ENCODE measurements around the gene CFAP45. TPM values are rescaled to one million over a fixed set of nuclear protein-coding genes. Genes with fewer than 3 reads are reported as not detected.

Gene CFAP45
- total and polyA plus RNA-seq, 4 donors, result 1.3 to 11.7 (median 9.5) TPM

DNA sequence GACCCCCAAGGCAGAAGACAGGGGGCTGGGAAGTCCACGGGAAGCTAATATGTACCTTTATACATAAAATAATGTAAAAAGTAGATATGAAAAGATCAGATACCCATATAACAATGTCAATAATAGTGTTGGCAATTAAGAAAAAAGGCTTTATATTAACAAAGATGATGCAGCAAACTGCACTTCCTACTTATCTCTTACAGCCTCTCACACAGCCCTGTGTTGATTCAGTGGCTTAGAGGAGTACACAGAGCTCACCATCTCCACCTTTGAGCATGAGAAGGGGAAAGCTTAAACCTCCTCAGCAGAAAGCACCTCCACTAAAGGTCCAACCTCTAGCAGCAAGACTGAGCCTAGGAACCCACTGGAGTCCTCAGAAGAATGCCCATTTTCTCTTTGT, 30.4 kb downstream of the CFAP45 start:
- H3K4me1 ChIP-seq (ENCODE audit: control insufficient read depth, insufficient read depth, low read length), result no peaks in the 10 kb centered on the region
- WGBS (ENCODE audit: insufficient coverage), result no CpG with 5 or more reads among the region's 1 CpG
- no peak for DNase-seq (ENCODE audit: low read depth in 4 of 6, low spot score in 6 of 6)
- no peaks in the 10 kb centered on the region for H3K9me3 ChIP-seq (ENCODE audit: control insufficient read depth, insufficient read depth, low read length)
- H3K36me3 ChIP-seq (ENCODE audit: control insufficient read depth, insufficient read depth, low read length), result no peaks in the 10 kb centered on the region
- H3K27ac ChIP-seq (ENCODE audit: low read depth, low read length), result no peak overlapping the region
- no peak overlapping the region for H3K4me3 ChIP-seq (ENCODE audit: low read depth, low read length)
- no peaks in the 10 kb centered on the region for H3K27me3 ChIP-seq (ENCODE audit: control insufficient read depth, insufficient read depth, low read length)

DNA sequence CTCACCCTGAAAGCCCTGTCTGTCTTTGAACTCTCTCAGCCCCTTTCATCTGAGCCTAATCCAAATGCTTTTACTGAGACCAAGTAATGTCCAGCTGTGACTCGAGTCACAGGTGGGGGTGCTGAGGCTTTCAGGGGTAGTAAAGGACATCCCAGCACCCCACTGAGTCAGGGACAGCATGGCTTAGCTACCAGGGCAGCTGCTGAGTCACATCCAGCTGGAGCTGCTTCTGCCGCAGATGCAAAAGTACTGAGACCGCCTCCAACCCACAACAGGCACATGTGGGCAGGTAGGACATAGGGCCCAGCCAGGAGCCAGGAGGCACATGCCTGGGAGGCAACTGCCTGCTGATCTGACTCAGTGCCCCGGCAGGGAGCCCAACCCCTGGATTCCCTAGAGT, 30.8 kb downstream of the CFAP45 start:
- H3K27me3 ChIP-seq (ENCODE audit: control insufficient read depth, insufficient read depth, low read length), result no peaks in the 10 kb centered on the region
- H3K4me3 ChIP-seq (ENCODE audit: low read depth, low read length), result no peak overlapping the region
- no peaks in the 10 kb centered on the region for H3K9me3 ChIP-seq (ENCODE audit: control insufficient read depth, insufficient read depth, low read length)
- no peak for DNase-seq (ENCODE audit: low read depth in 4 of 6, low spot score in 6 of 6)
- 62% methylated on average over 4 of the region's 4 CpGs for WGBS (ENCODE audit: insufficient coverage)
- no peaks in the 10 kb centered on the region for H3K4me1 ChIP-seq (ENCODE audit: control insufficient read depth, insufficient read depth, low read length)
- H3K36me3 ChIP-seq (ENCODE audit: control insufficient read depth, insufficient read depth, low read length), result no peaks in the 10 kb centered on the region
- no peak overlapping the region for H3K27ac ChIP-seq (ENCODE audit: low read depth, low read length)

DNA sequence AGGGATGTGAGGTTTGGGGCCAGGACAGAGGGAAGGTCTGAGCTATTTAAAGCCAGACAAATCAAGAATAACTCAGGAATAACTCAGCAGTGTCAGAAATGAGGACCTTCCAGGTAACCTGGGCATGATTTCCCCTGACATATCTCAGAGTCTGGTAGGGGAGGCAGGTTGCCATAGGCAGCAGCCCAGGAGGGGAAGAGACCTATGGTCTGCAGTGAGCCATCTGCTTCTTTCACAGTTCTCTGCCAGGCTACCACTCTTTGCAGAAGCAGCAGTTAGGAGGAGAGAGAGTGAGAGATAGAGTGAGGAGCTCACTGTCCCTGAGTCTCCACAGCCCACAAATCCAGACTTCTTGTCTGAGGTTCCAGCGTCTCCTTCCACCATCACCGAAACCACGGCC, 31.2 kb downstream of the CFAP45 start:
- H3K27me3 ChIP-seq (ENCODE audit: control insufficient read depth, insufficient read depth, low read length), result no peaks in the 10 kb centered on the region
- 100% methylated on average over 1 of the region's 3 CpGs for WGBS (ENCODE audit: insufficient coverage)
- H3K36me3 ChIP-seq (ENCODE audit: control insufficient read depth, insufficient read depth, low read length), result no peaks in the 10 kb centered on the region
- no peaks in the 10 kb centered on the region for H3K9me3 ChIP-seq (ENCODE audit: control insufficient read depth, insufficient read depth, low read length)
- DNase-seq (ENCODE audit: low read depth in 4 of 6, low spot score in 6 of 6), result no peak
- no peaks in the 10 kb centered on the region for H3K4me1 ChIP-seq (ENCODE audit: control insufficient read depth, insufficient read depth, low read length)
- H3K27ac ChIP-seq (ENCODE audit: low read depth, low read length), result no peak overlapping the region
- H3K4me3 ChIP-seq (ENCODE audit: low read depth, low read length), result no peak overlapping the region

DNA sequence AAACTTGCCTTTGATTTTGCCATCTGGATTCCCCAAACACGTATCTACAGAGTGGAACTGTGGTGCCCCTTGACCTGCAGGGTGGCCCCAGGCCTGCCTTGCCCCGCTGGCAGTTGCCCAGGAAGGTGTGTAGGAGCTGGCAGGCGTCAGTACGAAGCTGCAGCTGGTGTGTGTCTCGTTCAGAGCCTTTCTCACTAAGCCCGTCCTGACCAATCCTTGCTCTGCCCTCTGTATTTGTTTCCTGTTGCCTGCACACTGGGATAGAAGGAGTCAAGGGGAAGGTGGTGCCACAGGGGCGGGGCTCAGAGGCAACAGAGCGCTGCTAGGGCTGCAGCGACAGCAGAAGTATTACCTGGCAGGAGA, 32.3 kb downstream of the CFAP45 start:
- no peaks in the 10 kb centered on the region for H3K36me3 ChIP-seq (ENCODE audit: control insufficient read depth, insufficient read depth, low read length)
- H3K9me3 ChIP-seq (ENCODE audit: control insufficient read depth, insufficient read depth, low read length), result no peaks in the 10 kb centered on the region
- DNase-seq (ENCODE audit: low read depth in 4 of 6, low spot score in 6 of 6), result no peak
- H3K27ac ChIP-seq (ENCODE audit: low read depth, low read length), result no peak overlapping the region
- no peaks in the 10 kb centered on the region for H3K27me3 ChIP-seq (ENCODE audit: control insufficient read depth, insufficient read depth, low read length)
- 80% methylated on average over 1 of the region's 9 CpGs for WGBS (ENCODE audit: insufficient coverage)
- no peaks in the 10 kb centered on the region for H3K4me1 ChIP-seq (ENCODE audit: control insufficient read depth, insufficient read depth, low read length)
- H3K4me3 ChIP-seq (ENCODE audit: low read depth, low read length), result no peak overlapping the region

DNA sequence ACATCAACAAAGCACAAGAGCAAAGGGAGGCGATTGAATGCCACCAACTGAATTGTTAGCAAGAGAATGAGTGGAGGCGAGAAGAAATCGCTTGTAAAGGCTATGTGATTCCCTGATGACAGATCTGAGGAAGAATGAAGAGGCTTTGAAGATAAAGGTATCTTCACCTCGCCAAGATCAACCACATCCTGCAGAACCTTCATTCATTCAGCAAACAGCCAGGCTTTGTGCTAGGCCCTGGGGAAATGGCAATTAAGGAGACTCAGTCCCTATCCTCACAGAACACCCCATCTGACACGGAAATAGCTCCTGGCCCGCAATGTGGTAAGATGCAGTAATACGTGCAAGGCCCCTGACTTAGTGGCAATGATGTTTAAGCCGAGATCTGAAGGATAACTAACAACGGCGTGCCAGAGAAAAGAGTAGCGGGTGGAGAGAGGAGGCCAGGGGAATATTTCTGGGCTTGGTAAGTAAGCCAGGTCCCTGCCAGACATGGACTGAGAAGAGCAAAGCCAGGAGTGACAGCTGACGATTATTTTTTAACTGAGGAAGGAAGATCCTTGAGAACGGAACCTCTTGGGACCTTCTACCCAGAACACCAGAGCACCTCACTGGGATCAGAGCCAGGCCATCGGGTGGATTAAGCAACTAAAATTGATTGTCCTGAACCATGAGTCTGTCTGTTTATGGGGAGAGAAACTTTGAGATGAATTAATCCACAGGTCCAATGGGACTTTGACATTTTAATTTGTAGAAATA, 32.9 kb downstream of the CFAP45 start:
- Histone ChIP-seq H3K4me3 (ENCODE audit: low read depth, low read length) (no peak overlapping the region), H3K36me3 (ENCODE audit: control insufficient read depth, insufficient read depth, low read length) (no peaks in the 10 kb centered on the region), H3K9me3 (ENCODE audit: control insufficient read depth, insufficient read depth, low read length) (no peaks in the 10 kb centered on the region), H3K27me3 (ENCODE audit: control insufficient read depth, insufficient read depth, low read length) (no peaks in the 10 kb centered on the region), H3K4me1 (ENCODE audit: control insufficient read depth, insufficient read depth, low read length) (no peaks in the 10 kb centered on the region), H3K27ac (ENCODE audit: low read depth, low read length) (no peak overlapping the region)
- WGBS (ENCODE audit: insufficient coverage), result 91% methylated on average over 7 of the region's 14 CpGs
- DNase-seq (ENCODE audit: low read depth in 4 of 6, low spot score in 6 of 6), result no peak

DNA sequence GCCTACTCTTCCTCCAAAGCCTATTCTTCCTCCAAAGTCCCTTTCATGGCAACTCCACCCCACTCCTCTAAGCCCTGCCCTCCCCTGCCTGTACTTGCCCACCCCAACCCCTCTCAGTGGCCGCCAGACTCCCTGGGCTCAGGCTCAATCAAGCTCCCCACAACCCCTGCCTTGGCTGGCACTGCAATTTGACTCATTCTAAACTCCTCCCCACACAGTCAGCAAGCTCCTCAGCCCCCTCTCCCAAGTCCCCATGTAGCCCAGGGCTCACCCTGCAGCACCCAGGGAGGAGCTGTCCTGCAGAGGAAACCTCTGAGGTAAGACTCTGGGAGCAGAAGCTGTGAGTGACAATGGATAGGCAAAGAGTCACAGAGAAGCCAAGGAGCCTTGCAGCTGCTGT, 33.9 kb downstream of the CFAP45 start:
- Histone ChIP-seq H3K4me3 (ENCODE audit: low read depth, low read length) (no peak overlapping the region), H3K4me1 (ENCODE audit: control insufficient read depth, insufficient read depth, low read length) (no peaks in the 10 kb centered on the region), H3K27ac (ENCODE audit: low read depth, low read length) (no peak overlapping the region), H3K27me3 (ENCODE audit: control insufficient read depth, insufficient read depth, low read length) (no peaks in the 10 kb centered on the region), H3K36me3 (ENCODE audit: control insufficient read depth, insufficient read depth, low read length) (no peaks in the 10 kb centered on the region), H3K9me3 (ENCODE audit: control insufficient read depth, insufficient read depth, low read length) (no peaks in the 10 kb centered on the region)
- DNase-seq (ENCODE audit: low read depth in 4 of 6, low spot score in 6 of 6), result no peak
- 54% methylated on average over 1 of the region's 1 CpG for WGBS (ENCODE audit: insufficient coverage)

DNA sequence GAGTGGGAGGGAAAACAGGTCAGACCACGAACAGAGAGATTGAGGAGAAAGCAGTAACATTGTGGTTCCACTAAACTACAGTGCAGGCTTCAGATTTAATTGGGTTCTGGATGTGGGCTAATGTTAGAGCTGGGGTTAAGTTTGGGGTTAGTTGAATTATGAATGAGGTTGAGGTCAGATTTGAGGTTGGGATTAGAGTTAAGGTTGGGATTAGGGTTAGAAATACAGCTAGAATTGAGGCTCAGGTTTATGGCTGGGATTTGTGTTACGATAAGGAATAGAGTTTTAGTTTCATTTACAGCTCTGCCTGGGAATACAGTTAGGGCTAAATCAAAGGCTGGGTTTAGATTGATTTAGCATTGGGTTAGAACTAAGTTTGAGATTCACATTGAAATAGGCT, 35.7 kb downstream of the CFAP45 start:
- no peaks in the 10 kb centered on the region for H3K27me3 ChIP-seq (ENCODE audit: control insufficient read depth, insufficient read depth, low read length)
- no peaks in the 10 kb centered on the region for H3K9me3 ChIP-seq (ENCODE audit: control insufficient read depth, insufficient read depth, low read length)
- 90% methylated on average over 2 of the region's 2 CpGs for WGBS (ENCODE audit: insufficient coverage)
- no peak overlapping the region for H3K4me3 ChIP-seq (ENCODE audit: low read depth, low read length)
- H3K27ac ChIP-seq (ENCODE audit: low read depth, low read length), result no peak overlapping the region
- no peaks in the 10 kb centered on the region for H3K4me1 ChIP-seq (ENCODE audit: control insufficient read depth, insufficient read depth, low read length)
- H3K36me3 ChIP-seq (ENCODE audit: control insufficient read depth, insufficient read depth, low read length), result no peaks in the 10 kb centered on the region
- DNase-seq (ENCODE audit: low read depth in 4 of 6, low spot score in 6 of 6), result no peak

DNA sequence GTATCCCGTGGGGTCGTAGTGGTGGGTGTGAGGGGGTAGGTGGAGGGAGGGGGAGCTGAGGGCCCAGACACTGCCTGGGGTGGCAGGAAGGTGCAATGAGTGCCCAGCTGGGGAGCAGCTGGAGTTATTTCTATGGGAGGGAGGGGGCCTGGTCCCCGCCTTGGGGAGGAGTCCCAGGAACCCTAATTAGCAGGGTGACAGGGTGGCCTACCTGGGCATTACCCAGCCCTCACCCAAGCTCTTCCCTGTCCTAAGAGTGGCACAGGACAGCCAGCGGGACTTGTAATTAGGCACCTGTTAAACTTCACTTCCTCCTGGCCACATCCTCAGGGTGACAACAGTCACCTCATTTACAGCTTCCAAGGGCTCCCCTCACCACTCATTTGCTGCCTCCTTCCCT, 37.4 kb downstream of the CFAP45 start, which contains the start of gene VSIG8:
TSS of gene VSIG8 (minus strand) at position 101 of the 400 bp plus-strand sequence. CDS start 136 bp downstream, outside the sequence.
- H3K36me3 ChIP-seq (ENCODE audit: control insufficient read depth, insufficient read depth, low read length), result no peaks in the 10 kb centered on the region
- no peaks in the 10 kb centered on the region for H3K9me3 ChIP-seq (ENCODE audit: control insufficient read depth, insufficient read depth, low read length)
- 100% methylated on average over 1 of the region's 4 CpGs for WGBS (ENCODE audit: insufficient coverage)
- DNase-seq (ENCODE audit: low read depth in 4 of 6, low spot score in 6 of 6), result no peak
- no peak within 1 kb of the TSS for H3K4me3 ChIP-seq (ENCODE audit: low read depth, low read length)
- no peaks in the 10 kb centered on the region for H3K4me1 ChIP-seq (ENCODE audit: control insufficient read depth, insufficient read depth, low read length)
- H3K27ac ChIP-seq (ENCODE audit: low read depth, low read length), result no peak within 1 kb of the TSS
- H3K27me3 ChIP-seq (ENCODE audit: control insufficient read depth, insufficient read depth, low read length), result no peaks in the 10 kb centered on the region

DNA sequence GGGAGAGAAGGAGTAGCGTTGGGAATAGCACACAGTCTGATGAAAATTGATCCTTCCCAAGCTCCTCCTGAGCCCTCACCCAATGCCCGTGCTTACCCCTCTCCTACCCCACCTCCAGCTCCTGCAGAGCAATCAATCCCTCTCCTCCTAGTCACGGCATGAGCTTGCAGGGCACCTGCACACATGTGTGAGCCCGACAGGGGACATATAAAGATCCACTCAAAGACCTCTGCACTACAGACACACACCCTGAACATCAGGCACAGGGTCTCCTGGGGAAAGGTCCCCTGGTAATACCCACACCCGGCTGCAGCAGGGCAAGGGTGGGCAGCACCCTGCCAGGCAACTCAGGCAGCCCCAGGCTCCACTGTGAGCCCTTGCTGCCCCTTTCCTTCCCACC, 37.9 kb downstream of the CFAP45 start:
- Histone ChIP-seq H3K9me3 (ENCODE audit: control insufficient read depth, insufficient read depth, low read length) (no peaks in the 10 kb centered on the region), H3K36me3 (ENCODE audit: control insufficient read depth, insufficient read depth, low read length) (no peaks in the 10 kb centered on the region), H3K27me3 (ENCODE audit: control insufficient read depth, insufficient read depth, low read length) (no peaks in the 10 kb centered on the region), H3K27ac (ENCODE audit: low read depth, low read length) (no peak overlapping the region), H3K4me1 (ENCODE audit: control insufficient read depth, insufficient read depth, low read length) (no peaks in the 10 kb centered on the region), H3K4me3 (ENCODE audit: low read depth, low read length) (no peak overlapping the region)
- no peak for DNase-seq (ENCODE audit: low read depth in 4 of 6, low spot score in 6 of 6)
- 74% methylated on average over 4 of the region's 5 CpGs for WGBS (ENCODE audit: insufficient coverage)

DNA sequence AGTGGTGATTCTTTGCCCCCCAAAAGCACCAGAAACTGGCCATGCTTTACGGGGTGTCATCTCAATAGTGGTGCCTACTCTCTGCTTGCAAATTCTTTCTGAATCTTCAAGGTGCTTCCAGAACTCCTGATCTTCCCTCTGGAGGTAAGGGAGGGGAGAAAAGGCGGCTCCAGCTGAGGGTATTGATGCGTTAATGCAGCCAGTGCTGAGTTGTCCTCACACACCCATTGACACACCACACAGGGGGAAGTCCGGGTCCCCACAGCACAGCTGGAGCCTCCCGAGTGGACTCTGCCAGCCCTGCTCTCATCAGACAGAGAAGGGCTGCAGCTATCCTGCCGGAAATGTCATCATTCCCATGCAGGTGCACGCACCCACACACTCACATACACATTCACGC, 38.7 kb downstream of the CFAP45 start:
- WGBS (ENCODE audit: insufficient coverage), result 75% methylated on average over 6 of the region's 8 CpGs

More for the DNA sequence above, 38.7 kb downstream of the CFAP45 start:
- Histone ChIP-seq H3K27me3 (ENCODE audit: control insufficient read depth, insufficient read depth, low read length) (no peaks in the 10 kb centered on the region), H3K36me3 (ENCODE audit: control insufficient read depth, insufficient read depth, low read length) (no peaks in the 10 kb centered on the region), H3K4me3 (ENCODE audit: low read depth, low read length) (no peak overlapping the region), H3K4me1 (ENCODE audit: control insufficient read depth, insufficient read depth, low read length) (no peaks in the 10 kb centered on the region), H3K9me3 (ENCODE audit: control insufficient read depth, insufficient read depth, low read length) (no peaks in the 10 kb centered on the region), H3K27ac (ENCODE audit: low read depth, low read length) (no peak overlapping the region)
- DNase-seq (ENCODE audit: low read depth in 4 of 6, low spot score in 6 of 6), result no peak

Data from spinal cord (tissue), 10 donors.